PC-3 (cell line): Measurements from ENCODE around the gene RHOBTB3.

Source experiments
- EZH2 ChIP-seq: fragments of 300-600 bp; sonication (generic); IDR thresholded peaks from one replicate; pipeline ENCODE4 v1.6.1; 2017; ENCODE audit warnings: antibody characterized with exemption, mild to moderate bottlenecking, low read length; ENCODE audit not compliant: unreplicated experiment
- EZH2phosphoT487 ChIP-seq: fragments of 300-600 bp; sonication (generic); IDR thresholded peaks from 2 replicates; pipeline ENCODE4 v1.6.1; 2018; ENCODE audit warnings: mild to moderate bottlenecking, antibody characterized with exemption, low read length, borderline replicate concordance
- TF ChIP-seq, protein P1 (sequence below): fragments of 300-600 bp; sonication (generic); conservative IDR thresholded peaks from 2 replicates; pipeline ENCODE4 v1.5.1; 2017; ENCODE audit warnings: antibody characterized with exemption, low read depth, mild to moderate bottlenecking, low read length

DNA sequence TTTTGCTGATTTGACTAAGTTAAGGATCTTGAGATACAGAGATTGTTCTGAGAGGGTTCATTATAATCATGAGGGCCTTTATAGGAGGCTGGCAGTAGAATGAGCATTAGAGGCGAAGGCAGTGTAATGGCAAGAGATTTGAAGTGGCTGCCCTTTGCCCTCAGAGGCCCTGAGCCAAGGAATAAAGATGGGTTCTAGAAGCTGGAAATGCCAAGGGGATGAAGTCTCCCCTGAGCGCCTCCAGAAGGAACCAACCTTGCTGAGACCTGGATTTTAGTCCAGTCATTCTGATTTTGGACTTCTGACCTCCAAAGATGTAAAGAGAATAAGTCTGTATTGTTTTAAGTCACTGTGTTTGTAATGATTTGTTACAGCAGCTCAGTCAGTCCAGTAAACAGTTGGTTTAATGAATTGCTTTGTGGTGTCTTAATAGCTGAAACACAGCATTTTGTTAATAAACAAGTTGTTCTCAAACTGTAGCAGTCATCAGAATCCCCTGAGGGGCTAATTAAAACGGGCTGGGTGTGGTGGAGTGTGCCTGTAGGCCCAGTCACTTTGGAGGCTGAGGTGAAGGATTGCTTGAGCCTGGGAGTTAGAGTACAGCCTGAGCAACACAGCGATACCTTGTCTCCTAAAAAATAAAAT, 68.2 kb downstream of the RHOBTB3 start:
- TF ChIP-seq, protein P1, sequence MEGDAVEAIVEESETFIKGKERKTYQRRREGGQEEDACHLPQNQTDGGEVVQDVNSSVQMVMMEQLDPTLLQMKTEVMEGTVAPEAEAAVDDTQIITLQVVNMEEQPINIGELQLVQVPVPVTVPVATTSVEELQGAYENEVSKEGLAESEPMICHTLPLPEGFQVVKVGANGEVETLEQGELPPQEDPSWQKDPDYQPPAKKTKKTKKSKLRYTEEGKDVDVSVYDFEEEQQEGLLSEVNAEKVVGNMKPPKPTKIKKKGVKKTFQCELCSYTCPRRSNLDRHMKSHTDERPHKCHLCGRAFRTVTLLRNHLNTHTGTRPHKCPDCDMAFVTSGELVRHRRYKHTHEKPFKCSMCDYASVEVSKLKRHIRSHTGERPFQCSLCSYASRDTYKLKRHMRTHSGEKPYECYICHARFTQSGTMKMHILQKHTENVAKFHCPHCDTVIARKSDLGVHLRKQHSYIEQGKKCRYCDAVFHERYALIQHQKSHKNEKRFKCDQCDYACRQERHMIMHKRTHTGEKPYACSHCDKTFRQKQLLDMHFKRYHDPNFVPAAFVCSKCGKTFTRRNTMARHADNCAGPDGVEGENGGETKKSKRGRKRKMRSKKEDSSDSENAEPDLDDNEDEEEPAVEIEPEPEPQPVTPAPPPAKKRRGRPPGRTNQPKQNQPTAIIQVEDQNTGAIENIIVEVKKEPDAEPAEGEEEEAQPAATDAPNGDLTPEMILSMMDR: no peak
- no peak for TF ChIP-seq EZH2phosphoT487
- no peak for TF ChIP-seq EZH2
